Astrocyte (in vitro differentiated cells and primary cell): Measurements from ENCODE around the gene APPL1. TPM values are rescaled to one million over a fixed set of nuclear protein-coding genes. Genes with fewer than 3 reads are reported as not detected.

Source experiments
- DNase-seq: peaks from one replicate; pipeline ENCODE4 v3.0.0-alpha.2; 2010; ENCODE audit warnings: low read depth
- FAIRE-seq: peaks from 2 replicates; lab custom pipeline; 2011; peaks lifted over from hg19 to GRCh38; lab: Jason Lieb, UNC
- H2AFZ ChIP-seq: 2 replicates; pipeline ENCODE4 v1.6.0; 2012; ENCODE audit warnings: low read depth, low read length, inconsistent platforms
- H3K27ac ChIP-seq: 2 replicates; pipeline ENCODE4 v1.5.1; 2011; ENCODE audit warnings: low read depth, low read length, inconsistent platforms
- H3K27me3 ChIP-seq: 2 replicates; pipeline ENCODE4 v1.6.0; 2011; ENCODE audit warnings: low read length, inconsistent platforms; ENCODE audit not compliant: insufficient read depth
- H3K36me3 ChIP-seq: 2 replicates; pipeline ENCODE4 v1.5.1; 2011; ENCODE audit warnings: low read length, inconsistent platforms; ENCODE audit not compliant: insufficient read depth
- H3K4me1 ChIP-seq: 2 replicates; pipeline ENCODE4 v1.5.1; 2011; ENCODE audit warnings: low read length, inconsistent platforms; ENCODE audit not compliant: insufficient read depth
- H3K4me2 ChIP-seq: 2 replicates; pipeline ENCODE4 v1.6.0; 2012; ENCODE audit warnings: low read length, inconsistent platforms
- H3K4me3 ChIP-seq: 2 replicates; pipeline ENCODE4 v1.5.1; 2011; ENCODE audit warnings: low read depth, mild to moderate bottlenecking, low read length, inconsistent platforms; ENCODE audit not compliant: insufficient read depth
- H3K79me2 ChIP-seq: 2 replicates; pipeline ENCODE4 v1.6.0; 2012; ENCODE audit warnings: mild to moderate bottlenecking, low read length, inconsistent platforms; ENCODE audit not compliant: insufficient read depth
- H3K9ac ChIP-seq: 2 replicates; pipeline ENCODE4 v1.6.0; 2012; ENCODE audit warnings: mild to moderate bottlenecking, low read length, inconsistent platforms
- H3K9me3 ChIP-seq: 2 replicates; pipeline ENCODE4 v1.5.1; 2012; ENCODE audit warnings: low read depth, mild to moderate bottlenecking, low read length, inconsistent platforms; ENCODE audit not compliant: insufficient read depth
- H4K20me1 ChIP-seq: 2 replicates; pipeline ENCODE4 v1.6.0; 2012; ENCODE audit warnings: low read length, inconsistent platforms; ENCODE audit not compliant: insufficient read depth
- H3K27ac Mint-ChIP-seq: one replicate; pipeline ENCODE4 v1.8.0; 2021; ENCODE audit warnings: mild to moderate bottlenecking, mixed read lengths; ENCODE audit not compliant: unreplicated experiment
- H3K27me3 Mint-ChIP-seq: one replicate; pipeline ENCODE4 v1.8.0; 2021; ENCODE audit warnings: low read depth, mixed read lengths; ENCODE audit not compliant: unreplicated experiment
- H3K36me3 Mint-ChIP-seq: one replicate; pipeline ENCODE4 v1.8.0; 2021; ENCODE audit warnings: low read depth, mixed read lengths; ENCODE audit not compliant: unreplicated experiment
- H3K4me1 Mint-ChIP-seq: one replicate; pipeline ENCODE4 v1.8.0; 2021; ENCODE audit warnings: low read depth, mixed read lengths; ENCODE audit not compliant: unreplicated experiment
- H3K4me3 Mint-ChIP-seq: one replicate; pipeline ENCODE4 v1.8.0; 2021; ENCODE audit warnings: mild to moderate bottlenecking, moderate library complexity, mixed read lengths; ENCODE audit not compliant: unreplicated experiment
- H3K9me3 Mint-ChIP-seq: one replicate; pipeline ENCODE4 v1.8.0; 2021; ENCODE audit warnings: mild to moderate bottlenecking, mixed read lengths; ENCODE audit not compliant: unreplicated experiment
- EZH2 ChIP-seq: IDR thresholded peaks from 2 replicates; pipeline ENCODE4 v1.6.1; 2012; ENCODE audit warnings: mild to moderate bottlenecking, low read length, inconsistent platforms; ENCODE audit not compliant: insufficient read depth
- total RNA-seq: library from RNA; stranded (reverse); gene quantifications from 2 replicates; pipeline ENCODE4 v1.2.1, GENCODE V29; 2021
- TF ChIP-seq, protein P1 (sequence below): IDR thresholded peaks from 2 replicates; pipeline ENCODE4 v1.5.1; 2011; ENCODE audit warnings: low read depth, mild to moderate bottlenecking, inconsistent platforms, low read length, moderate library complexity; ENCODE audit not compliant: insufficient read depth

The APPL1 gene
- total RNA-seq, 1 donor from 2014 or later, result 27.7 TPM

DNA sequence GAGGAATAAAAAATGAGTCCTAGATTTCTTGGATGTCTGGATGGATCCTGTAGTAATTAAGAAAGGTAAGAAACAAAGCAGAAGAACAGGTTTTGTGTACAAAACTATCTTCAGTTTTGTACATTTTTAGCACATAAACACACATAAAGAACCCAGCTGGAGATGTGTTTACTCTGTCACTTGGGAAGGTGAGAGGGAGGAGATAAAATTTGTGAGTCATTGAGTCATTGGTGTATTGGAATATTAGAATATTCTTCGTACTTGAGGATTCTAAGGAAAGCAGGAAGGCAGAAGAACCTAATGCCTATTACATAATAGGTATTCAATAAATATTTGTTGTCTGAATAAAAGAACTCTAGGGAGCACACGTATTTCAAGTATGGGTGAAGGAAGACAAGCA, 17.4 kb downstream of the APPL1 start:
- TF ChIP-seq, protein P1, sequence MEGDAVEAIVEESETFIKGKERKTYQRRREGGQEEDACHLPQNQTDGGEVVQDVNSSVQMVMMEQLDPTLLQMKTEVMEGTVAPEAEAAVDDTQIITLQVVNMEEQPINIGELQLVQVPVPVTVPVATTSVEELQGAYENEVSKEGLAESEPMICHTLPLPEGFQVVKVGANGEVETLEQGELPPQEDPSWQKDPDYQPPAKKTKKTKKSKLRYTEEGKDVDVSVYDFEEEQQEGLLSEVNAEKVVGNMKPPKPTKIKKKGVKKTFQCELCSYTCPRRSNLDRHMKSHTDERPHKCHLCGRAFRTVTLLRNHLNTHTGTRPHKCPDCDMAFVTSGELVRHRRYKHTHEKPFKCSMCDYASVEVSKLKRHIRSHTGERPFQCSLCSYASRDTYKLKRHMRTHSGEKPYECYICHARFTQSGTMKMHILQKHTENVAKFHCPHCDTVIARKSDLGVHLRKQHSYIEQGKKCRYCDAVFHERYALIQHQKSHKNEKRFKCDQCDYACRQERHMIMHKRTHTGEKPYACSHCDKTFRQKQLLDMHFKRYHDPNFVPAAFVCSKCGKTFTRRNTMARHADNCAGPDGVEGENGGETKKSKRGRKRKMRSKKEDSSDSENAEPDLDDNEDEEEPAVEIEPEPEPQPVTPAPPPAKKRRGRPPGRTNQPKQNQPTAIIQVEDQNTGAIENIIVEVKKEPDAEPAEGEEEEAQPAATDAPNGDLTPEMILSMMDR, result no peak
- TF ChIP-seq EZH2, result no peak
- Mint-ChIP-seq H3K27me3 (no peaks in the 10 kb centered on the region), H3K4me1 (no peaks in the 10 kb centered on the region), H3K9me3 (no peaks in the 10 kb centered on the region), H3K4me3 (no peak overlapping the region), H3K27ac (no peak overlapping the region), H3K36me3 (peaks cover 10% of the 10 kb centered on the region)
- Histone ChIP-seq H2AFZ (no peak overlapping the region), H3K27me3 (no peaks in the 10 kb centered on the region), H4K20me1 (no peaks in the 10 kb centered on the region), H3K4me1 (no peaks in the 10 kb centered on the region), H3K4me2 (no peak overlapping the region), H3K9ac (no peak overlapping the region), H3K36me3 (peaks cover 39% of the 10 kb centered on the region), H3K79me2 (no peaks in the 10 kb centered on the region), H3K27ac (no peak overlapping the region), H3K9me3 (no peaks in the 10 kb centered on the region), H3K4me3 (no peak overlapping the region)
- DNase-seq (no peak), FAIRE-seq (no peak)

- TF ChIP-seq, protein P1, result no peak
- no peak for TF ChIP-seq EZH2
- H3K4me3 Mint-ChIP-seq, result no peak overlapping the region
- H2AFZ ChIP-seq, result no peak overlapping the region
- H3K79me2 ChIP-seq, result no peaks in the 10 kb centered on the region
- H3K4me1 Mint-ChIP-seq, result no peaks in the 10 kb centered on the region
- H3K9me3 Mint-ChIP-seq, result no peaks in the 10 kb centered on the region
- H3K4me1 ChIP-seq, result no peaks in the 10 kb centered on the region
- H3K9ac ChIP-seq, result no peak overlapping the region
- peaks cover 7% of the 10 kb centered on the region for H3K36me3 Mint-ChIP-seq
- H3K4me2 ChIP-seq, result no peak overlapping the region
- no peak overlapping the region for H3K27ac ChIP-seq
- H3K27me3 ChIP-seq, result no peaks in the 10 kb centered on the region
- H3K4me3 ChIP-seq, result no peak overlapping the region
- no peak for DNase-seq
- no peaks in the 10 kb centered on the region for H3K9me3 ChIP-seq
- H3K36me3 ChIP-seq, result peaks cover 19% of the 10 kb centered on the region
- H4K20me1 ChIP-seq, result no peaks in the 10 kb centered on the region
- H3K27me3 Mint-ChIP-seq, result no peaks in the 10 kb centered on the region
- no peak for FAIRE-seq
- H3K27ac Mint-ChIP-seq, result no peak overlapping the region
These were observed 24.9 kb downstream of the APPL1 start for GRCh38 chr3:57252404-57252803.

- H3K27me3 Mint-ChIP-seq, result no peaks in the 10 kb centered on the region
- Histone ChIP-seq H3K4me3 (no peak overlapping the region), H3K4me1 (no peaks in the 10 kb centered on the region), H3K9ac (no peak overlapping the region), H3K36me3 (peaks cover 32% of the 10 kb centered on the region), H3K79me2 (no peaks in the 10 kb centered on the region), H3K27ac (no peak overlapping the region), H3K27me3 (no peaks in the 10 kb centered on the region), H2AFZ (no peak overlapping the region), H3K9me3 (no peaks in the 10 kb centered on the region), H4K20me1 (no peaks in the 10 kb centered on the region), H3K4me2 (no peak overlapping the region)
- H3K27ac Mint-ChIP-seq, result no peak overlapping the region
- H3K36me3 Mint-ChIP-seq, result peaks cover 12% of the 10 kb centered on the region
- TF ChIP-seq, protein P1, result no peak
- TF ChIP-seq EZH2, result no peak
- DNase-seq, result no peak
- H3K9me3 Mint-ChIP-seq, result no peaks in the 10 kb centered on the region
- H3K4me1 Mint-ChIP-seq, result no peaks in the 10 kb centered on the region
- no peak overlapping the region for H3K4me3 Mint-ChIP-seq
- FAIRE-seq, result no peak
These were observed 29.3 kb downstream of the APPL1 start for GRCh38 chr3:57256844-57257243.
